Keratinocyte (primary cell): ENCODE measurements around the gene TKTL2. TPM values are rescaled to one million over a fixed set of nuclear protein-coding genes. Genes with fewer than 3 reads are reported as not detected.

ENCODE experiments used
- DNase-seq: peaks from one replicate; pipeline ENCODE4 v3.0.0-alpha.2; 2011; ENCODE audit warnings: low read depth, missing footprints, low spot score
- FAIRE-seq: peaks from 2 replicates; lab custom pipeline; 2011; peaks lifted over from hg19 to GRCh38; lab: Jason Lieb, UNC
- H2AFZ ChIP-seq: 2 replicates; pipeline ENCODE4 v1.6.0; 2012; ENCODE audit warnings: low read length, control low read depth, inconsistent platforms; ENCODE audit not compliant: control insufficient read depth
- H3K27ac ChIP-seq: 2 replicates; pipeline ENCODE4 v1.5.1; 2011; ENCODE audit warnings: low read length; ENCODE audit not compliant: control insufficient read depth, insufficient read depth
- H3K27me3 ChIP-seq: 3 replicates; pipeline ENCODE4 v1.6.0; 2011; ENCODE audit warnings: low read length; ENCODE audit not compliant: control insufficient read depth, insufficient read depth; ENCODE audit errors: extremely low read depth
- H3K36me3 ChIP-seq, 2 experiments: 2 replicates in 1 of 2; 3 replicates in 1 of 2; pipeline ENCODE4 v1.5.1; 2011; ENCODE audit warnings: low read length in 2 of 2, mild to moderate bottlenecking in 1 of 2; ENCODE audit not compliant: control insufficient read depth in 2 of 2, insufficient read depth in 2 of 2; ENCODE audit errors: extremely low read depth in 1 of 2
- H3K4me1 ChIP-seq: 3 replicates; pipeline ENCODE4 v1.5.1; 2011; ENCODE audit warnings: low read length; ENCODE audit not compliant: control insufficient read depth, insufficient read depth; ENCODE audit errors: extremely low read depth
- H3K4me2 ChIP-seq: 3 replicates; pipeline ENCODE4 v1.6.0; 2011; ENCODE audit warnings: low read depth, low read length; ENCODE audit not compliant: control insufficient read depth, insufficient read depth; ENCODE audit errors: extremely low read depth
- H3K4me3 ChIP-seq, 3 experiments: fragments of 200-600 bp in 1 of 3; sonication (generic) in 1 of 3; 2 replicates in 2 of 3; 3 replicates in 1 of 3; pipeline ENCODE4 v1.5.1; 2011 to 2016; ENCODE audit warnings: low read length in 3 of 3, mild to moderate bottlenecking in 3 of 3, control low read depth in 2 of 3, inconsistent platforms in 1 of 3, low read depth in 1 of 3, mixed read lengths in 1 of 3, mixed run types in 1 of 3, moderate library complexity in 1 of 3; ENCODE audit not compliant: control insufficient read depth in 2 of 3, insufficient read depth in 2 of 3; ENCODE audit errors: extremely low read depth in 1 of 3
- H3K79me2 ChIP-seq: 2 replicates; pipeline ENCODE4 v1.6.0; 2012; ENCODE audit warnings: low read length; ENCODE audit not compliant: control insufficient read depth, insufficient read depth
- H3K9ac ChIP-seq: 3 replicates; pipeline ENCODE4 v1.6.0; 2011; ENCODE audit warnings: low read length; ENCODE audit not compliant: control insufficient read depth, insufficient read depth; ENCODE audit errors: extremely low read depth
- H3K9me1 ChIP-seq: 3 replicates; pipeline ENCODE4 v1.6.0; 2011; ENCODE audit warnings: low read length; ENCODE audit not compliant: control insufficient read depth, insufficient read depth; ENCODE audit errors: extremely low read depth
- H3K9me3 ChIP-seq: 2 replicates; pipeline ENCODE4 v1.5.1; 2012; ENCODE audit warnings: low read depth, low read length; ENCODE audit not compliant: control insufficient read depth
- H4K20me1 ChIP-seq: 3 replicates; pipeline ENCODE4 v1.6.0; 2011; ENCODE audit warnings: low read length; ENCODE audit not compliant: control insufficient read depth, insufficient read depth; ENCODE audit errors: extremely low read depth
- EZH2 ChIP-seq: IDR thresholded peaks from one replicate; pipeline ENCODE4 v1.6.1; 2012; ENCODE audit warnings: inconsistent platforms, mild to moderate bottlenecking, low read length, moderate library complexity
- dilution Hi-C: fragments of 300-500 bp; cut with MboI; formaldehyde crosslinking; loops from one replicate; pipeline ENCODE4 v1.7.0; 2020; ENCODE audit warnings: low sequenced_read_pairs; ENCODE audit not compliant: extremely low pct_ligation_motif_present
- polyA minus RNA-seq, 3 experiments: library from RNA; depleted of rRNA, polyadenylated mRNA; stranded (reverse); fragments of >200 nt; gene quantifications; 1 replicate in 1 of 3; 2 replicates in 1 of 3; 3 replicates in 1 of 3; pipeline ENCODE4 v1.2.3, GENCODE V29; 2011
- polyA plus RNA-seq, 5 experiments: library from polyadenylated mRNA; depleted of rRNA in 3 of 5; stranded (reverse) in 3 of 5; stranded (forward) in 1 of 5; unstranded in 1 of 5; fragments of >200 nt; gene quantifications; 1 replicate in 1 of 5; 2 replicates in 3 of 5; 3 replicates in 1 of 5; pipeline versions ENCODE4 v1.2.1 to v1.2.3, GENCODE V29; 2011 to 2012; ENCODE audit warnings: missing spikeins in 2 of 5, low read depth in 1 of 5, low replicate concordance in 1 of 5
- TF ChIP-seq, protein P1 (sequence below), 3 experiments: IDR thresholded peaks in 1 of 3; conservative IDR thresholded peaks in 1 of 3; optimal IDR thresholded peaks in 1 of 3; 2 replicates in 2 of 3; 3 replicates in 1 of 3; pipeline versions ENCODE3 to v1.5.1; 2011; ENCODE audit warnings: low read length in 3 of 3, mild to moderate bottlenecking in 3 of 3, moderate library complexity in 2 of 3, control low read depth in 1 of 3, inconsistent platforms in 1 of 3; ENCODE audit not compliant: insufficient read depth in 2 of 3; ENCODE audit errors: extremely low read depth in 1 of 3

TKTL2 gene, protein sequence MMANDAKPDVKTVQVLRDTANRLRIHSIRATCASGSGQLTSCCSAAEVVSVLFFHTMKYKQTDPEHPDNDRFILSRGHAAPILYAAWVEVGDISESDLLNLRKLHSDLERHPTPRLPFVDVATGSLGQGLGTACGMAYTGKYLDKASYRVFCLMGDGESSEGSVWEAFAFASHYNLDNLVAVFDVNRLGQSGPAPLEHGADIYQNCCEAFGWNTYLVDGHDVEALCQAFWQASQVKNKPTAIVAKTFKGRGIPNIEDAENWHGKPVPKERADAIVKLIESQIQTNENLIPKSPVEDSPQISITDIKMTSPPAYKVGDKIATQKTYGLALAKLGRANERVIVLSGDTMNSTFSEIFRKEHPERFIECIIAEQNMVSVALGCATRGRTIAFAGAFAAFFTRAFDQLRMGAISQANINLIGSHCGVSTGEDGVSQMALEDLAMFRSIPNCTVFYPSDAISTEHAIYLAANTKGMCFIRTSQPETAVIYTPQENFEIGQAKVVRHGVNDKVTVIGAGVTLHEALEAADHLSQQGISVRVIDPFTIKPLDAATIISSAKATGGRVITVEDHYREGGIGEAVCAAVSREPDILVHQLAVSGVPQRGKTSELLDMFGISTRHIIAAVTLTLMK
- polyA plus RNA-seq (not detected in 3 replicates), polyA minus RNA-seq (not detected in 3 replicates)
- polyA plus RNA-seq (2011; ENCODE audit: low read depth) = not detected
- not detected in 2 replicates for polyA plus RNA-seq (2011; cell fraction: cytosol; rRNA removed)
- polyA plus RNA-seq (2011; cell fraction: nucleus; rRNA removed) = not detected in 2 replicates
- polyA plus RNA-seq (2012; ENCODE audit: low replicate concordance) = not detected in 2 replicates
- not detected for polyA minus RNA-seq (2011; cell fraction: cytosol; rRNA and poly(A)+ RNA removed)
- polyA minus RNA-seq (2011; cell fraction: nucleus; rRNA and poly(A)+ RNA removed) = not detected in 2 replicates

DNA sequence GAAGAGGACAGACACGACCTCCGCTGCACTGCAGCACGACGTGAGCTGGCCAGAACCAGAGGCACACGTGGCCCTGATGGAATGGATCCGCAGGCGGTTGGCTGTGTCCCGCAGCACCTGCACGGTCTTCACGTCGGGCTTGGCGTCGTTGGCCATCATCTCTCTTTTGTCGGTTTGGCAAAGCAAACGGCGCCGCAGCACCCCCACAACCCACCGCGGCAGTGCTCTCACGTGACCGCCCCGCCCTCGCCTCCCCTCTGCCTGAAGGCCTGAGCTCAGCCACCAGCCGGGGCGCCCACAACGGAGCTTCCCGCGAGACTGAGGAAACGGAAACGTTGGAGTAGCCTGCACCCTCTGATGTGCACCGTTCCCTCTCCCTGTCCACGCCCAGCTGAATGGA lies at the start of gene TKTL2:
TSS of gene TKTL2 (minus strand) at position 179 of the 400 bp plus-strand sequence. CDS start at position 159, 20 bp downstream.
- Histone ChIP-seq H3K27ac (no peak within 1 kb of the TSS), H3K4me1 (no peaks in the 10 kb centered on the region), H3K36me3 (no peaks in the 10 kb centered on the region), H3K27me3 (no peaks in the 10 kb centered on the region), H4K20me1 (no peaks in the 10 kb centered on the region), H3K4me3 (no peak within 1 kb of the TSS), H3K9ac (no peak within 1 kb of the TSS), H3K79me2 (no peaks in the 10 kb centered on the region), H3K4me2 (no peak within 1 kb of the TSS), H2AFZ (no peak within 1 kb of the TSS), H3K9me1 (no peaks in the 10 kb centered on the region), H3K9me3 (no peaks in the 10 kb centered on the region)
- dilution Hi-C loops = no loop called here
- DNase-seq = no peak
- no peak for FAIRE-seq
- TF ChIP-seq, protein P1, sequence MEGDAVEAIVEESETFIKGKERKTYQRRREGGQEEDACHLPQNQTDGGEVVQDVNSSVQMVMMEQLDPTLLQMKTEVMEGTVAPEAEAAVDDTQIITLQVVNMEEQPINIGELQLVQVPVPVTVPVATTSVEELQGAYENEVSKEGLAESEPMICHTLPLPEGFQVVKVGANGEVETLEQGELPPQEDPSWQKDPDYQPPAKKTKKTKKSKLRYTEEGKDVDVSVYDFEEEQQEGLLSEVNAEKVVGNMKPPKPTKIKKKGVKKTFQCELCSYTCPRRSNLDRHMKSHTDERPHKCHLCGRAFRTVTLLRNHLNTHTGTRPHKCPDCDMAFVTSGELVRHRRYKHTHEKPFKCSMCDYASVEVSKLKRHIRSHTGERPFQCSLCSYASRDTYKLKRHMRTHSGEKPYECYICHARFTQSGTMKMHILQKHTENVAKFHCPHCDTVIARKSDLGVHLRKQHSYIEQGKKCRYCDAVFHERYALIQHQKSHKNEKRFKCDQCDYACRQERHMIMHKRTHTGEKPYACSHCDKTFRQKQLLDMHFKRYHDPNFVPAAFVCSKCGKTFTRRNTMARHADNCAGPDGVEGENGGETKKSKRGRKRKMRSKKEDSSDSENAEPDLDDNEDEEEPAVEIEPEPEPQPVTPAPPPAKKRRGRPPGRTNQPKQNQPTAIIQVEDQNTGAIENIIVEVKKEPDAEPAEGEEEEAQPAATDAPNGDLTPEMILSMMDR (optimal IDR thresholded peaks at IDR 0.05 in 1 of 3, IDR thresholded peaks at IDR 0.05 in 1 of 3, conservative IDR thresholded peaks at IDR 0.05 in 1 of 3; ENCODE audit: extremely low read depth in 1 of 3, insufficient read depth in 2 of 3, low read length in 3 of 3) = no peak
- TF ChIP-seq EZH2 = no peak

DNA sequence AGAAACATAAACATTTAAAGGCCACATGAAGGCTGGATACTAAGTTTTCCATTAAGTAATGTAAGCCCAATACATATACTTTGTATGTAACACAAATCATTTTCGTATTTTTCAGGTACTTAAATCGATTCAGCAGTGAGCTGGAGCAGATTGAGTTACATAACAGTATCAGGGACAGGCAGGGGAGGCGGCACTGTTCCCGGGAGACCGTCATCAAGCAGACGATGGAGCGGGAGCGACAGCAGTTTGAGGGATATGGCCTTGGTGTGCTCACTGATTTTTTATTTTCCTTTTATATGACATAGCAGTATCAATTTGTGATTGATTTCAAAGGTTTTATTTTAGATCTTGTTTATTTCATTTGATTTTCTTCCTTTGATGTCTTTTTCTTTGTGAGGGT lies 41.6 kb upstream of the TKTL2 start:
- dilution Hi-C loops = no loop called here
- no peaks in the 10 kb centered on the region for H3K27me3 ChIP-seq
- H3K4me3 ChIP-seq = no peak overlapping the region
- no peaks in the 10 kb centered on the region for H3K9me3 ChIP-seq
- H4K20me1 ChIP-seq = no peaks in the 10 kb centered on the region
- H3K4me2 ChIP-seq = no peak overlapping the region
- no peak overlapping the region for H2AFZ ChIP-seq
- TF ChIP-seq EZH2 = no peak
- TF ChIP-seq, protein P1 (optimal IDR thresholded peaks at IDR 0.05 in 1 of 3, IDR thresholded peaks at IDR 0.05 in 1 of 3, conservative IDR thresholded peaks at IDR 0.05 in 1 of 3; ENCODE audit: extremely low read depth in 1 of 3, insufficient read depth in 2 of 3, low read length in 3 of 3) = no peak
- no peak for FAIRE-seq
- H3K9ac ChIP-seq = no peak overlapping the region
- H3K79me2 ChIP-seq = peaks cover 12% of the 10 kb centered on the region
- peaks cover 6 to 16% of the 10 kb centered on the region in 2 experiments for H3K36me3 ChIP-seq
- H3K27ac ChIP-seq = no peak overlapping the region
- no peaks in the 10 kb centered on the region for H3K9me1 ChIP-seq
- no peak for DNase-seq
- no peaks in the 10 kb centered on the region for H3K4me1 ChIP-seq
